H1 (cell line): ENCODE results near the gene AMZ1. TPM values are rescaled to one million over a fixed set of nuclear protein-coding genes. Genes with fewer than 3 reads are reported as not detected.

Experiments used
- CTCF ChIA-PET: fragments of 300-600 bp; sonication (Branson Sonifier 250); formaldehyde crosslinking; loops from one replicate; lab custom pipeline; 2021; ENCODE audit not compliant: partially characterized antibody; lab: Charles Lee
- POLR2A ChIA-PET: fragments of 300-600 bp; sonication (Branson Sonifier 250); formaldehyde crosslinking; loops from one replicate; lab custom pipeline; 2021; ENCODE audit warnings: inconsistent platforms; ENCODE audit not compliant: partially characterized antibody; lab: Charles Lee
- DNase-seq, 2 experiments: peaks; one replicate each; pipeline versions ENCODE4 v3.0.0 to v3.0.0-alpha.2; 2010 to 2022; ENCODE audit warnings: low spot score in 2 of 2, low read depth in 1 of 2, mixed read lengths in 1 of 2
- FAIRE-seq: peaks from 2 replicates; lab custom pipeline; 2011; peaks lifted over from hg19 to GRCh38; lab: Jason Lieb, UNC
- H2AFZ ChIP-seq: 2 replicates; pipeline ENCODE4 v1.8.1; 2012; ENCODE audit warnings: low read length, inconsistent platforms
- H2AK5ac ChIP-seq: 2 replicates; pipeline ENCODE4 v1.6.1; 2013; ENCODE audit warnings: low read depth, low read length
- H2BK120ac ChIP-seq: replicated peaks from 2 replicates; pipeline ENCODE3; 2013; ENCODE audit warnings: low read depth, low read length, inconsistent platforms
- H2BK12ac ChIP-seq: 2 replicates; pipeline ENCODE4 v1.6.1; 2013; ENCODE audit warnings: low read depth, low read length
- H2BK15ac ChIP-seq: 2 replicates; pipeline ENCODE4 v1.6.1; 2013; ENCODE audit warnings: low read length
- H2BK20ac ChIP-seq: 2 replicates; pipeline ENCODE4 v1.6.1; 2013; ENCODE audit warnings: low read length
- H2BK5ac ChIP-seq: 2 replicates; pipeline ENCODE4 v1.6.1; 2013; ENCODE audit warnings: low read depth, low read length
- H3K14ac ChIP-seq: 2 replicates; pipeline ENCODE4 v1.6.1; 2013; ENCODE audit warnings: inconsistent platforms; ENCODE audit not compliant: insufficient read length
- H3K18ac ChIP-seq: 2 replicates; pipeline ENCODE4 v1.6.1; 2013; ENCODE audit warnings: low read length; ENCODE audit errors: extremely low read depth
- H3K23ac ChIP-seq: 2 replicates; pipeline ENCODE4 v1.6.1; 2013; ENCODE audit warnings: inconsistent platforms; ENCODE audit not compliant: insufficient read length
- H3K23me2 ChIP-seq: 2 replicates; pipeline ENCODE4 v1.6.1; 2013; ENCODE audit warnings: low read depth, low read length
- H3K27ac ChIP-seq: 2 replicates; pipeline ENCODE4 v1.6.1; 2011; ENCODE audit warnings: low read depth, low read length, inconsistent platforms
- H3K27me3 ChIP-seq, 4 experiments: replicated peaks in 1 of 4; 1 replicate in 1 of 4; 2 replicates in 3 of 4; pipeline versions ENCODE4 v1.6.1 to v1.8.1; 2011 to 2013; ENCODE audit warnings: low read length in 3 of 4, mild to moderate bottlenecking in 3 of 4, inconsistent platforms in 2 of 4, mixed read lengths in 2 of 4, moderate library complexity in 1 of 4; ENCODE audit not compliant: control insufficient read depth in 3 of 4, insufficient read depth in 3 of 4; ENCODE audit errors: extremely low read depth in 1 of 4
- H3K36me3 ChIP-seq, 4 experiments: 2 replicates each; pipeline versions ENCODE4 v1.6.1 to v1.8.1; 2011 to 2013; ENCODE audit warnings: mild to moderate bottlenecking in 4 of 4, low read length in 3 of 4, moderate library complexity in 2 of 4, control low read depth in 1 of 4, inconsistent platforms in 1 of 4; ENCODE audit not compliant: insufficient read depth in 4 of 4, control insufficient read depth in 2 of 4
- H3K4ac ChIP-seq: replicated peaks from 2 replicates; pipeline ENCODE3; 2013; ENCODE audit warnings: low read length, low read depth, mixed read lengths, inconsistent platforms; ENCODE audit not compliant: insufficient read length
- H3K4me1 ChIP-seq, 4 experiments: replicated peaks in 1 of 4; 1 replicate in 1 of 4; 2 replicates in 3 of 4; pipeline versions ENCODE4 v1.6.1 to v1.8.1; 2011 to 2013; ENCODE audit warnings: low read length in 3 of 4, inconsistent platforms in 2 of 4, mixed read lengths in 1 of 4; ENCODE audit not compliant: insufficient read depth in 4 of 4, control insufficient read depth in 3 of 4
- H3K4me2 ChIP-seq, 2 experiments: 2 replicates each; pipeline versions ENCODE4 v1.6.1 to v1.8.1; 2011 to 2013; ENCODE audit warnings: low read depth in 2 of 2, low read length in 2 of 2, control low read depth in 1 of 2, inconsistent platforms in 1 of 2, mild to moderate bottlenecking in 1 of 2; ENCODE audit not compliant: insufficient read depth in 1 of 2
- H3K4me3 ChIP-seq, 4 experiments: fragments of 200-600, 300-600 bp in 1 of 4; sonication (generic), shearing (Covaris generic), sonication (Bioruptor Twin) in 1 of 4; 2 replicates each; pipeline versions ENCODE4 v1.5.1 to v1.8.1; 2011 to 2016; ENCODE audit warnings: low read length in 4 of 4, low read depth in 3 of 4, control low read depth in 2 of 4, inconsistent platforms in 2 of 4, mild to moderate bottlenecking in 2 of 4, mixed read lengths in 1 of 4, moderate library complexity in 1 of 4; ENCODE audit not compliant: insufficient read depth in 2 of 4; ENCODE audit errors: extremely low read depth in 1 of 4
- H3K56ac ChIP-seq: replicated peaks from 2 replicates; pipeline ENCODE3; 2013; ENCODE audit warnings: low read depth, mild to moderate bottlenecking, mixed read lengths, low read length, inconsistent platforms; ENCODE audit not compliant: insufficient read length
- H3K79me1 ChIP-seq: 2 replicates; pipeline ENCODE4 v1.6.1; 2013; ENCODE audit warnings: low read depth, low read length, control low read depth
- H3K79me2 ChIP-seq, 2 experiments: 2 replicates each; pipeline versions ENCODE4 v1.6.1 to v1.8.1; 2012 to 2013; ENCODE audit warnings: low read length in 2 of 2, mild to moderate bottlenecking in 2 of 2, inconsistent platforms in 1 of 2; ENCODE audit not compliant: insufficient read depth in 2 of 2, control insufficient read depth in 1 of 2
- H3K9ac ChIP-seq, 4 experiments: replicated peaks in 1 of 4; 1 replicate in 1 of 4; 2 replicates in 3 of 4; pipeline versions ENCODE4 v1.6.1 to v1.8.1; 2011 to 2013; ENCODE audit warnings: low read depth in 3 of 4, low read length in 3 of 4, control low read depth in 2 of 4, mild to moderate bottlenecking in 2 of 4, moderate library complexity in 2 of 4, inconsistent platforms in 1 of 4; ENCODE audit errors: extremely low read depth in 1 of 4
- H3K9me3 ChIP-seq, 2 experiments: 2 replicates each; pipeline versions ENCODE4 v1.6.1 to v1.8.1; 2012 to 2013; ENCODE audit warnings: mild to moderate bottlenecking in 2 of 2, moderate library complexity in 2 of 2, control low read depth in 1 of 2, inconsistent platforms in 1 of 2, low read depth in 1 of 2, low read length in 1 of 2, mixed read lengths in 1 of 2; ENCODE audit not compliant: insufficient read depth in 2 of 2
- H4K20me1 ChIP-seq, 2 experiments: replicated peaks in 1 of 2; 2 replicates each; pipeline versions ENCODE3 to v1.8.1; 2011 to 2013; ENCODE audit warnings: inconsistent platforms in 2 of 2, low read length in 2 of 2, mild to moderate bottlenecking in 1 of 2; ENCODE audit not compliant: insufficient read depth in 2 of 2, control insufficient read depth in 1 of 2
- H4K5ac ChIP-seq: 2 replicates; pipeline ENCODE4 v1.6.1; 2013; ENCODE audit warnings: low read length, low read depth, mixed read lengths, inconsistent platforms; ENCODE audit not compliant: insufficient read length
- H4K8ac ChIP-seq: 2 replicates; pipeline ENCODE4 v1.8.0; 2013; ENCODE audit warnings: mild to moderate bottlenecking, moderate library complexity, low read length, inconsistent platforms; ENCODE audit not compliant: insufficient read depth; ENCODE audit errors: extremely low read depth
- H4K91ac ChIP-seq: replicated peaks from 2 replicates; pipeline ENCODE3; 2013; ENCODE audit warnings: low read length, mixed read lengths, inconsistent platforms; ENCODE audit not compliant: insufficient read length
- KDM4A ChIP-seq: IDR thresholded peaks from one replicate; pipeline ENCODE4 v1.7.1; 2012; ENCODE audit warnings: low read depth, mild to moderate bottlenecking, moderate library complexity, low read length, inconsistent platforms; ENCODE audit not compliant: severe bottlenecking
- RAD21 ChIP-seq, 2 experiments: IDR thresholded peaks in 1 of 2; conservative IDR thresholded peaks in 1 of 2; 2 replicates each; pipeline ENCODE4 v1.6.1; 2011; ENCODE audit warnings: low read depth in 2 of 2, low read length in 2 of 2, improper control_type of control experiment in 1 of 2, inconsistent platforms in 1 of 2, mild to moderate bottlenecking in 1 of 2, moderate library complexity in 1 of 2
- WGBS, 2 experiments: shearing (Covaris generic) in 1 of 2; methylation state at CpG; one replicate each; pipeline versions ENCODE4 v1.1.6 to v1.1.7; 2013 to 2015; ENCODE audit warnings: low lambda C conversion rate in 2 of 2, mixed read lengths in 2 of 2, inconsistent platforms in 1 of 2, low coverage in 1 of 2, missing lambda C conversion rate in 1 of 2; ENCODE audit not compliant: insufficient replicate concordance in 2 of 2, insufficient coverage in 1 of 2, insufficient read length in 1 of 2; ENCODE audit errors: extremely low coverage in 1 of 2, missing lambda C conversion rate in 1 of 2; 5-methylcytosine and 5-hydroxymethylcytosine counted together
- polyA plus RNA-seq, 7 experiments: library from polyadenylated mRNA; depleted of rRNA in 3 of 7; stranded (reverse) in 5 of 7; unstranded in 2 of 7; fragments of >200 nt in 5 of 7; fragments of 200-250 nt in 2 of 7; gene quantifications; 1 replicate in 5 of 7; 2 replicates in 1 of 7; 4 replicates in 1 of 7; pipeline versions ENCODE4 v1.2.1 to v1.2.3, GENCODE V29; 2011 to 2013; ENCODE audit warnings: missing spikeins in 2 of 7, mixed read lengths in 2 of 7
- total RNA-seq: library from RNA; stranded (reverse); fragmentation: NEBNext Ultra II Directional; extraction: Animal tissue kit (Norgen Biotek cat#: 25700); gene quantifications from 2 replicates; pipeline ENCODE4 v1.2.1, GENCODE V29; 2021
- TF ChIP-seq, protein P1 (sequence below), 3 experiments: IDR thresholded peaks; 1 replicate in 2 of 3; 2 replicates in 1 of 3; pipeline versions ENCODE4 v1.5.1 to v1.6.1; 2011; ENCODE audit warnings: low read length in 3 of 3, mild to moderate bottlenecking in 3 of 3, inconsistent platforms in 2 of 3, low read depth in 1 of 3, moderate library complexity in 1 of 3; ENCODE audit not compliant: insufficient read depth in 1 of 3; ENCODE audit errors: control extremely low read depth in 1 of 3

AMZ1 gene
- total and polyA plus RNA-seq, 2 of the 8 experiments (the other 6 are each of a cell fraction or from before 2014, with no cell fraction given): 0.59 to 1.4 TPM

GRCh38 chr7:2713370-2713769 lies 25.4 kb downstream of the AMZ1 start:
- Histone ChIP-seq H3K23me2 (no peaks in the 10 kb centered on the region), H4K8ac (no peak overlapping the region), H4K91ac (no peak overlapping the region), H2BK120ac (no peak overlapping the region), H3K23ac (no peak overlapping the region), H2BK5ac (no peak overlapping the region; the same call in 1 of the 2 replicates), H3K4ac (no peak overlapping the region), H3K36me3 (peaks cover 0 to 9% (median 7%) of the 10 kb centered on the region in 4 experiments; a peak in 4 of 8 replicates), H4K5ac (no peak overlapping the region), H3K4me1 (peaks cover 0 to 5% (median under 1%) of the 10 kb centered on the region in 4 experiments; a peak in 2 of 7 replicates), H3K4me2 (no peak overlapping the region), H3K4me3 (no peak overlapping the region), H3K14ac (no peak overlapping the region), H3K79me2 (no peaks in the 10 kb centered on the region), H2BK15ac (no peak overlapping the region), H3K56ac (no peak overlapping the region), H2BK20ac (no peak overlapping the region), H2BK12ac (no peak overlapping the region), H3K79me1 (no peaks in the 10 kb centered on the region; the same call in 1 of the 2 replicates), H3K9me3 (no peaks in the 10 kb centered on the region), H3K27me3 (no peaks in the 10 kb centered on the region), H4K20me1 (peaks cover 1 to 4% of the 10 kb centered on the region in 2 experiments), H3K9ac (no peak overlapping the region), H3K27ac (no peak overlapping the region), H2AK5ac (no peak overlapping the region), H2AFZ (no peak overlapping the region), H3K18ac (no peak overlapping the region)
- FAIRE-seq: no peak
- POLR2A ChIA-PET: interaction anchor here (0.6 to 1.4 kb wide), 2 partner anchors 13 to 608 kb away, joined by 3 to 4 read pairs; no protein-coding TSS in a partner anchor
- TF ChIP-seq KDM4A (no peak), RAD21 (IDR thresholded peaks at IDR 0.05 in 1 of 2, conservative IDR thresholded peaks at IDR 0.05 in 1 of 2; ENCODE audit: low read depth in 2 of 2, low read length in 2 of 2) (peak in 1 of 2 experiments; percentile 3; a peak in 1 of 4 replicates)
- TF ChIP-seq, protein P1, sequence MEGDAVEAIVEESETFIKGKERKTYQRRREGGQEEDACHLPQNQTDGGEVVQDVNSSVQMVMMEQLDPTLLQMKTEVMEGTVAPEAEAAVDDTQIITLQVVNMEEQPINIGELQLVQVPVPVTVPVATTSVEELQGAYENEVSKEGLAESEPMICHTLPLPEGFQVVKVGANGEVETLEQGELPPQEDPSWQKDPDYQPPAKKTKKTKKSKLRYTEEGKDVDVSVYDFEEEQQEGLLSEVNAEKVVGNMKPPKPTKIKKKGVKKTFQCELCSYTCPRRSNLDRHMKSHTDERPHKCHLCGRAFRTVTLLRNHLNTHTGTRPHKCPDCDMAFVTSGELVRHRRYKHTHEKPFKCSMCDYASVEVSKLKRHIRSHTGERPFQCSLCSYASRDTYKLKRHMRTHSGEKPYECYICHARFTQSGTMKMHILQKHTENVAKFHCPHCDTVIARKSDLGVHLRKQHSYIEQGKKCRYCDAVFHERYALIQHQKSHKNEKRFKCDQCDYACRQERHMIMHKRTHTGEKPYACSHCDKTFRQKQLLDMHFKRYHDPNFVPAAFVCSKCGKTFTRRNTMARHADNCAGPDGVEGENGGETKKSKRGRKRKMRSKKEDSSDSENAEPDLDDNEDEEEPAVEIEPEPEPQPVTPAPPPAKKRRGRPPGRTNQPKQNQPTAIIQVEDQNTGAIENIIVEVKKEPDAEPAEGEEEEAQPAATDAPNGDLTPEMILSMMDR (IDR thresholded peaks at IDR 0.05; ENCODE audit: control extremely low read depth in 1 of 3, insufficient read depth in 1 of 3, low read depth in 1 of 3, low read length in 3 of 3): peak in 1 of 3 experiments; percentile 29; a peak in 1 of 4 replicates
- no peak for DNase-seq
- WGBS, 2 experiments: 86% methylated on average over 13 of the region's 13 CpGs; no CpG with 5 or more reads in 1 of the 2 experiments
- CTCF ChIA-PET: interaction anchor here (0.6 to 9.1 kb wide), 19 partner anchors 10 to 718 kb away, joined by 3 to 92 read pairs (median 5); partner anchors contain the start of gene AMZ1
